ENCODE measurements around the gene EGFR. TPM values are rescaled to one million over a fixed set of nuclear protein-coding genes. Genes with fewer than 3 reads are reported as not detected.

Gene EGFR
- total and polyA plus RNA-seq, 5 donors from 2014 or later = not detected

- DNase-seq = no peak
- Mint-ChIP-seq H3K9me3 (peaks cover 0 to 2% (median 0%) of the 10 kb centered on the region in 7 donors), H3K4me1 (no peaks in the 10 kb centered on the region), H3K36me3 (no peaks in the 10 kb centered on the region), H3K4me3 (no peak overlapping the region), H3K27me3 (peaks cover 10% of the 10 kb centered on the region), H3K27ac (no peak overlapping the region)
- H3K27me3 ChIP-seq (ENCODE audit: control insufficient read depth, insufficient read depth, low read length) = no peaks in the 10 kb centered on the region
- no peak for ATAC-seq (ENCODE audit: low read depth in 2 of 2)
- H3K27ac ChIP-seq (ENCODE audit: insufficient read depth, low read length, poor library complexity, severe bottlenecking) = no peak overlapping the region
- no peaks in the 10 kb centered on the region for H3K9me3 ChIP-seq (ENCODE audit: control insufficient read depth in 2 of 2, low read length in 2 of 2)
- H3K4me3 ChIP-seq (ENCODE audit: low read depth, low read length) = no peak overlapping the region
- H3K4me1 ChIP-seq (ENCODE audit: control insufficient read depth, insufficient read depth, low read length, poor library complexity, severe bottlenecking) = no peaks in the 10 kb centered on the region
- no peaks in the 10 kb centered on the region for H3K36me3 ChIP-seq (ENCODE audit: control insufficient read depth, insufficient read depth, low read length)
Observed at GRCh38 chr7:55044371-55044717, 25.5 kb downstream of the EGFR start.

- peaks cover 0 to 1% (median 0%) of the 10 kb centered on the region in 7 donors for H3K9me3 Mint-ChIP-seq
- peaks cover 10% of the 10 kb centered on the region for H3K27me3 Mint-ChIP-seq
- Histone ChIP-seq H3K4me3 (ENCODE audit: low read depth, low read length) (no peak overlapping the region), H3K36me3 (ENCODE audit: control insufficient read depth, insufficient read depth, low read length) (no peaks in the 10 kb centered on the region), H3K27ac (ENCODE audit: insufficient read depth, low read length, poor library complexity, severe bottlenecking) (no peak overlapping the region), H3K27me3 (ENCODE audit: control insufficient read depth, insufficient read depth, low read length) (no peaks in the 10 kb centered on the region), H3K4me1 (ENCODE audit: control insufficient read depth, insufficient read depth, low read length, poor library complexity, severe bottlenecking) (no peaks in the 10 kb centered on the region), H3K9me3 (ENCODE audit: control insufficient read depth in 2 of 2, low read length in 2 of 2) (no peaks in the 10 kb centered on the region)
- H3K36me3 Mint-ChIP-seq = no peaks in the 10 kb centered on the region
- H3K4me3 Mint-ChIP-seq = no peak overlapping the region
- no peaks in the 10 kb centered on the region for H3K4me1 Mint-ChIP-seq
- no peak for ATAC-seq (ENCODE audit: low read depth in 2 of 2)
- DNase-seq = no peak
- H3K27ac Mint-ChIP-seq = no peak overlapping the region
Observed at GRCh38 chr7:55044791-55045190, 26.0 kb downstream of the EGFR start.

- no peaks in the 10 kb centered on the region for H3K36me3 Mint-ChIP-seq
- no peaks in the 10 kb centered on the region for H3K27me3 ChIP-seq (ENCODE audit: control insufficient read depth, insufficient read depth, low read length)
- no peaks in the 10 kb centered on the region for H3K9me3 Mint-ChIP-seq
- no peak overlapping the region for H3K4me3 ChIP-seq (ENCODE audit: low read depth, low read length)
- H3K27ac Mint-ChIP-seq = no peak overlapping the region
- no peak overlapping the region for H3K4me3 Mint-ChIP-seq
- DNase-seq (no peak), ATAC-seq (ENCODE audit: low read depth in 2 of 2) (no peak)
- H3K4me1 Mint-ChIP-seq = no peaks in the 10 kb centered on the region
- H3K27ac ChIP-seq (ENCODE audit: insufficient read depth, low read length, poor library complexity, severe bottlenecking) = no peak overlapping the region
- H3K9me3 ChIP-seq (ENCODE audit: control insufficient read depth in 2 of 2, low read length in 2 of 2) = no peaks in the 10 kb centered on the region
- no peaks in the 10 kb centered on the region for H3K4me1 ChIP-seq (ENCODE audit: control insufficient read depth, insufficient read depth, low read length, poor library complexity, severe bottlenecking)
- H3K36me3 ChIP-seq (ENCODE audit: control insufficient read depth, insufficient read depth, low read length) = no peaks in the 10 kb centered on the region
- H3K27me3 Mint-ChIP-seq = peaks cover 4% of the 10 kb centered on the region
Observed at GRCh38 chr7:55046582-55047342, 27.9 kb downstream of the EGFR start.

- no peaks in the 10 kb centered on the region for H3K27me3 ChIP-seq (ENCODE audit: control insufficient read depth, insufficient read depth, low read length)
- no peaks in the 10 kb centered on the region for H3K4me1 Mint-ChIP-seq
- H3K27ac Mint-ChIP-seq = no peak overlapping the region
- H3K4me1 ChIP-seq (ENCODE audit: control insufficient read depth, insufficient read depth, low read length, poor library complexity, severe bottlenecking) = no peaks in the 10 kb centered on the region
- ATAC-seq (ENCODE audit: low read depth in 2 of 2) (no peak), DNase-seq (no peak)
- H3K9me3 ChIP-seq (ENCODE audit: control insufficient read depth in 2 of 2, low read length in 2 of 2) = no peaks in the 10 kb centered on the region
- no peak overlapping the region for H3K27ac ChIP-seq (ENCODE audit: insufficient read depth, low read length, poor library complexity, severe bottlenecking)
- H3K9me3 Mint-ChIP-seq = no peaks in the 10 kb centered on the region
- H3K27me3 Mint-ChIP-seq = peaks cover 12% of the 10 kb centered on the region
- no peaks in the 10 kb centered on the region for H3K36me3 Mint-ChIP-seq
- H3K4me3 ChIP-seq (ENCODE audit: low read depth, low read length) = no peak overlapping the region
- H3K36me3 ChIP-seq (ENCODE audit: control insufficient read depth, insufficient read depth, low read length) = no peaks in the 10 kb centered on the region
- H3K4me3 Mint-ChIP-seq = no peak overlapping the region
Observed at GRCh38 chr7:55048221-55048859, 29.5 kb downstream of the EGFR start.

- H3K27me3 ChIP-seq (ENCODE audit: control insufficient read depth, insufficient read depth, low read length) = no peaks in the 10 kb centered on the region
- peaks cover 12% of the 10 kb centered on the region for H3K27me3 Mint-ChIP-seq
- H3K4me3 Mint-ChIP-seq = no peak overlapping the region
- no peak overlapping the region for H3K27ac ChIP-seq (ENCODE audit: insufficient read depth, low read length, poor library complexity, severe bottlenecking)
- H3K4me3 ChIP-seq (ENCODE audit: low read depth, low read length) = no peak overlapping the region
- no peak overlapping the region for H3K27ac Mint-ChIP-seq
- DNase-seq (no peak), ATAC-seq (ENCODE audit: low read depth in 2 of 2) (no peak)
- no peaks in the 10 kb centered on the region for H3K36me3 ChIP-seq (ENCODE audit: control insufficient read depth, insufficient read depth, low read length)
- no peaks in the 10 kb centered on the region for H3K4me1 ChIP-seq (ENCODE audit: control insufficient read depth, insufficient read depth, low read length, poor library complexity, severe bottlenecking)
- no peaks in the 10 kb centered on the region for H3K36me3 Mint-ChIP-seq
- H3K9me3 ChIP-seq (ENCODE audit: control insufficient read depth in 2 of 2, low read length in 2 of 2) = no peaks in the 10 kb centered on the region
- H3K9me3 Mint-ChIP-seq = no peaks in the 10 kb centered on the region
- no peaks in the 10 kb centered on the region for H3K4me1 Mint-ChIP-seq
Observed at GRCh38 chr7:55050281-55050680, 31.5 kb downstream of the EGFR start.

- Mint-ChIP-seq H3K27me3 (peaks cover 8% of the 10 kb centered on the region), H3K36me3 (no peaks in the 10 kb centered on the region), H3K4me3 (no peak overlapping the region), H3K4me1 (no peaks in the 10 kb centered on the region), H3K9me3 (peaks cover 0 to 1% (median 0%) of the 10 kb centered on the region in 7 donors), H3K27ac (no peak overlapping the region)
- Histone ChIP-seq H3K9me3 (ENCODE audit: control insufficient read depth in 2 of 2, low read length in 2 of 2) (no peaks in the 10 kb centered on the region), H3K4me3 (ENCODE audit: low read depth, low read length) (no peak overlapping the region), H3K4me1 (ENCODE audit: control insufficient read depth, insufficient read depth, low read length, poor library complexity, severe bottlenecking) (no peaks in the 10 kb centered on the region), H3K36me3 (ENCODE audit: control insufficient read depth, insufficient read depth, low read length) (no peaks in the 10 kb centered on the region), H3K27me3 (ENCODE audit: control insufficient read depth, insufficient read depth, low read length) (peaks cover 2% of the 10 kb centered on the region), H3K27ac (ENCODE audit: insufficient read depth, low read length, poor library complexity, severe bottlenecking) (no peak overlapping the region)
- DNase-seq (no peak), ATAC-seq (ENCODE audit: low read depth in 2 of 2) (no peak)
Observed at GRCh38 chr7:55052081-55052480, 33.3 kb downstream of the EGFR start.

GRCh38 chr7:55052741-55053427, 34.1 kb downstream of the EGFR start:
- H3K4me1 ChIP-seq (ENCODE audit: control insufficient read depth, insufficient read depth, low read length, poor library complexity, severe bottlenecking) = no peaks in the 10 kb centered on the region
- Mint-ChIP-seq H3K9me3 (peaks cover 0 to 1% (median 0%) of the 10 kb centered on the region in 7 donors), H3K36me3 (no peaks in the 10 kb centered on the region), H3K4me3 (no peak overlapping the region), H3K4me1 (no peaks in the 10 kb centered on the region), H3K27ac (no peak overlapping the region), H3K27me3 (peaks cover 14% of the 10 kb centered on the region)
- no peak overlapping the region for H3K27ac ChIP-seq (ENCODE audit: insufficient read depth, low read length, poor library complexity, severe bottlenecking)
- no peaks in the 10 kb centered on the region for H3K36me3 ChIP-seq (ENCODE audit: control insufficient read depth, insufficient read depth, low read length)
- H3K27me3 ChIP-seq (ENCODE audit: control insufficient read depth, insufficient read depth, low read length) = peaks cover 2% of the 10 kb centered on the region
- no peak overlapping the region for H3K4me3 ChIP-seq (ENCODE audit: low read depth, low read length)
- ATAC-seq (ENCODE audit: low read depth in 2 of 2) (no peak), DNase-seq (no peak)
- H3K9me3 ChIP-seq (ENCODE audit: control insufficient read depth in 2 of 2, low read length in 2 of 2) = no peaks in the 10 kb centered on the region

All from CD4-positive, CD25-positive, alpha-beta regulatory T cell (primary cell).